Stimulated activated effector memory CD8-positive, alpha-beta T cell treated with anti-CD3 and anti-CD28 coated beads, Interleukin-12 subunit alpha, Interleukin-12 subunit beta, amount 100 ng/mL, for 72 hours (primary cell): Measurements from ENCODE around the gene AKR1A1.
"Not testable (repeated sequence)": the region's sequence is repeated elsewhere in the genome, so short reads cannot be mapped to it uniquely, and the experiment has no call there.

Experiments
- ATAC-seq: fragments of 150-1000 bp; cut with Tn5 transposase; 2 replicates; pipeline ENCODE4 v1.10.0; 2021
- DNase-seq, 2 donors: peaks; one replicate each; pipeline ENCODE4 v3.0.0; 2021 to 2022; ENCODE audit warnings: low spot score in 2 of 2
- H3K27ac Mint-ChIP-seq: one replicate; pipeline ENCODE4 v1.8.0; 2022; ENCODE audit warnings: mild to moderate bottlenecking, mixed read lengths
- H3K36me3 Mint-ChIP-seq: one replicate; pipeline ENCODE4 v1.8.0; 2022; ENCODE audit warnings: mild to moderate bottlenecking, mixed read lengths
- H3K4me1 Mint-ChIP-seq: one replicate; pipeline ENCODE4 v1.8.0; 2022; ENCODE audit warnings: mixed read lengths
- H3K4me3 Mint-ChIP-seq: one replicate; pipeline ENCODE4 v1.8.0; 2022; ENCODE audit warnings: mild to moderate bottlenecking, mixed read lengths
- H3K9me3 Mint-ChIP-seq: one replicate; pipeline ENCODE4 v1.8.0; 2022; ENCODE audit warnings: mixed read lengths

The AKR1A1 gene

GRCh38 chr1:45574105-45574626, 23.5 kb downstream of the AKR1A1 start:
- no peak for DNase-seq
- Mint-ChIP-seq H3K4me1 (peaks cover 6% of the 10 kb centered on the region), H3K27ac (no peak overlapping the region), H3K4me3 (no peak overlapping the region), H3K9me3 (no peaks in the 10 kb centered on the region), H3K36me3 (peaks cover 20% of the 10 kb centered on the region)
- no peak for ATAC-seq

GRCh38 chr1:45583264-45583665, 32.6 kb downstream of the AKR1A1 start:
- H3K4me1 Mint-ChIP-seq = peaks cover 41% of the 10 kb centered on the region
- peaks cover 47% of the 10 kb centered on the region for H3K36me3 Mint-ChIP-seq
- H3K27ac Mint-ChIP-seq = peak overlapping the region; percentile 99
- H3K4me3 Mint-ChIP-seq = peak overlapping the region; percentile 97
- no peaks in the 10 kb centered on the region for H3K9me3 Mint-ChIP-seq
- peak; percentile 74 to 94 for DNase-seq
- peak; percentile 87 for ATAC-seq

- Mint-ChIP-seq H3K36me3 (peaks cover 53% of the 10 kb centered on the region), H3K4me1 (peaks cover 41% of the 10 kb centered on the region), H3K4me3 (peak within 1 kb of the TSS; percentile 97), H3K27ac (peak within 1 kb of the TSS; percentile 99), H3K9me3 (no peaks in the 10 kb centered on the region)
- peak; percentile 75 for ATAC-seq
- peak; percentile 93 to 99 for DNase-seq
Measured at GRCh38 chr1:45583666-45584350, 33.2 kb downstream of the AKR1A1 start, which contains the start of gene NASP. Gene NASP (plus strand): TSS chr1:45584041. CDS start chr1:45584147, 106 bp downstream.

- Mint-ChIP-seq H3K27ac (peak overlapping the region; percentile 99), H3K4me1 (peaks cover 46% of the 10 kb centered on the region), H3K36me3 (peaks cover 60% of the 10 kb centered on the region), H3K4me3 (peak overlapping the region; percentile 97), H3K9me3 (no peaks in the 10 kb centered on the region)
- ATAC-seq (peak; percentile 58), DNase-seq (peak; percentile 76 to 93)
Measured at GRCh38 chr1:45584351-45585109, 33.9 kb downstream of the AKR1A1 start.

GRCh38 chr1:45585110-45585426, 34.4 kb downstream of the AKR1A1 start:
- H3K27ac Mint-ChIP-seq = peak overlapping the region; percentile 99
- no peaks in the 10 kb centered on the region for H3K9me3 Mint-ChIP-seq
- peaks cover 65% of the 10 kb centered on the region for H3K36me3 Mint-ChIP-seq
- peak overlapping the region; percentile 97 for H3K4me3 Mint-ChIP-seq
- ATAC-seq (no peak), DNase-seq (no peak)
- peaks cover 48% of the 10 kb centered on the region for H3K4me1 Mint-ChIP-seq

GRCh38 chr1:45585496-45586075, 35.0 kb downstream of the AKR1A1 start:
- DNase-seq (no peak), ATAC-seq (no peak)

GRCh38 chr1:45586769-45587168, 36.1 kb downstream of the AKR1A1 start:
- H3K9me3 Mint-ChIP-seq = no peaks in the 10 kb centered on the region
- H3K27ac Mint-ChIP-seq = peak overlapping the region; percentile 99
- ATAC-seq = no peak
- peaks cover 48% of the 10 kb centered on the region for H3K4me1 Mint-ChIP-seq
- H3K36me3 Mint-ChIP-seq = peaks cover 82% of the 10 kb centered on the region
- DNase-seq = no peak
- H3K4me3 Mint-ChIP-seq = peak overlapping the region; percentile 97

More at GRCh38 chr1:45585496-45586075, 35.0 kb downstream of the AKR1A1 start:
- Mint-ChIP-seq H3K36me3 (peaks cover 70% of the 10 kb centered on the region), H3K27ac (peak overlapping the region; percentile 99), H3K4me1 (peaks cover 48% of the 10 kb centered on the region), H3K4me3 (peak overlapping the region; percentile 97), H3K9me3 (no peaks in the 10 kb centered on the region)

- peaks cover 32% of the 10 kb centered on the region for H3K4me1 Mint-ChIP-seq
- H3K36me3 Mint-ChIP-seq = peaks cover 95% of the 10 kb centered on the region
- ATAC-seq (no peak), DNase-seq (no peak)
- H3K27ac Mint-ChIP-seq = no peak overlapping the region
- H3K9me3 Mint-ChIP-seq = no peaks in the 10 kb centered on the region
- H3K4me3 Mint-ChIP-seq = no peak overlapping the region
Measured at GRCh38 chr1:45589861-45590260, 39.2 kb downstream of the AKR1A1 start.

GRCh38 chr1:45594412-45594811, 43.8 kb downstream of the AKR1A1 start:
- ATAC-seq = no peak
- Mint-ChIP-seq H3K36me3 (peaks cover 98% of the 10 kb centered on the region), H3K27ac (no peak overlapping the region), H3K4me1 (peaks cover 19% of the 10 kb centered on the region), H3K4me3 (no peak overlapping the region), H3K9me3 (no peaks in the 10 kb centered on the region)
- no peak for DNase-seq

GRCh38 chr1:45596765-45597164, 46.1 kb downstream of the AKR1A1 start:
- H3K36me3 Mint-ChIP-seq = peaks cover 98% of the 10 kb centered on the region
- ATAC-seq, H3K9me3 Mint-ChIP-seq, H3K4me3 Mint-ChIP-seq, H3K27ac Mint-ChIP-seq, DNase-seq: not testable (repeated sequence)
- peaks cover 25% of the 10 kb centered on the region for H3K4me1 Mint-ChIP-seq

GRCh38 chr1:45604239-45604638, 53.6 kb downstream of the AKR1A1 start:
- no peak for ATAC-seq
- peaks cover 23% of the 10 kb centered on the region for H3K4me1 Mint-ChIP-seq
- H3K9me3 Mint-ChIP-seq = no peaks in the 10 kb centered on the region
- DNase-seq = no peak
- no peak overlapping the region for H3K4me3 Mint-ChIP-seq
- no peak overlapping the region for H3K27ac Mint-ChIP-seq
- H3K36me3 Mint-ChIP-seq = peaks cover 100% of the 10 kb centered on the region

GRCh38 chr1:45607404-45608074, 56.9 kb downstream of the AKR1A1 start:
- Mint-ChIP-seq H3K4me3 (no peak overlapping the region), H3K36me3 (peaks cover 99% of the 10 kb centered on the region), H3K4me1 (peaks cover 11% of the 10 kb centered on the region)

GRCh38 chr1:45608175-45609156, 57.8 kb downstream of the AKR1A1 start:
- H3K4me3 Mint-ChIP-seq = no peak overlapping the region
- H3K27ac Mint-ChIP-seq = peak overlapping the region; percentile 56
- DNase-seq = no peak
- peaks cover 99% of the 10 kb centered on the region for H3K36me3 Mint-ChIP-seq
- peaks cover 8% of the 10 kb centered on the region for H3K4me1 Mint-ChIP-seq
- no peak for ATAC-seq
- no peaks in the 10 kb centered on the region for H3K9me3 Mint-ChIP-seq

More at GRCh38 chr1:45607404-45608074, 56.9 kb downstream of the AKR1A1 start:
- no peaks in the 10 kb centered on the region for H3K9me3 Mint-ChIP-seq
- ATAC-seq = no peak
- peak overlapping the region; percentile 56 for H3K27ac Mint-ChIP-seq
- DNase-seq = no peak

GRCh38 chr1:45610589-45611226, 60.1 kb downstream of the AKR1A1 start:
- Mint-ChIP-seq H3K9me3 (no peaks in the 10 kb centered on the region), H3K4me3 (no peak overlapping the region), H3K27ac (no peak overlapping the region), H3K4me1 (peaks cover 8% of the 10 kb centered on the region), H3K36me3 (peaks cover 99% of the 10 kb centered on the region)
- ATAC-seq (no peak), DNase-seq (no peak)
